ENCODE results near the gene TMEM132E.
A peak's percentile ranks its signal among the peaks of the same experiment; 100 is the strongest.

The TMEM132E gene

GRCh38 chr17:34584805-34585416 lies 5.5 kb downstream of the TMEM132E start:
- no peak overlapping the region for H2AK5ac ChIP-seq (ENCODE audit: low read length)
- no peaks in the 10 kb centered on the region for H3K79me2 ChIP-seq (ENCODE audit: control insufficient read depth, insufficient read depth, low read length)
- no CpG with 5 or more reads among the region's 12 CpGs for WGBS (ENCODE audit: extremely low coverage, insufficient coverage, low lambda C conversion rate)
- no peak overlapping the region for H3K4me3 ChIP-seq (ENCODE audit: low read length)
- no peaks in the 10 kb centered on the region for H3K36me3 ChIP-seq (ENCODE audit: control insufficient read depth, insufficient read depth, low read length)
- H2BK15ac ChIP-seq (replicated peaks; ENCODE audit: low read depth), result no peak overlapping the region
- no peaks in the 10 kb centered on the region for H3K79me1 ChIP-seq (ENCODE audit: low read length)
- peak; percentile 66 for DNase-seq
- H3K27me3 ChIP-seq (ENCODE audit: insufficient read depth, low read length, poor library complexity), result peaks cover 51% of the 10 kb centered on the region
- H3K9ac ChIP-seq (ENCODE audit: low read length), result no peak overlapping the region
- no peak overlapping the region for H3K23ac ChIP-seq (ENCODE audit: low read length)
- H3K4me2 ChIP-seq (ENCODE audit: low read length), result no peak overlapping the region
- H3K56ac ChIP-seq (ENCODE audit: low read length), result peak overlapping the region; percentile 10
- H3K18ac ChIP-seq (ENCODE audit: low read length), result no peak overlapping the region
- no peaks in the 10 kb centered on the region for H3K4me1 ChIP-seq (ENCODE audit: control insufficient read depth, low read depth, low read length)
- H2BK120ac ChIP-seq (ENCODE audit: low read depth, low read length), result no peak overlapping the region
- no peak overlapping the region for H3K27ac ChIP-seq (ENCODE audit: low read depth, low read length)
- H3K4ac ChIP-seq (ENCODE audit: low read depth, low read length), result no peak overlapping the region
- no peak overlapping the region for H2BK5ac ChIP-seq (ENCODE audit: low read length)
- no peak overlapping the region for H4K8ac ChIP-seq (ENCODE audit: low read depth, low read length)
- no peak overlapping the region for H4K5ac ChIP-seq (ENCODE audit: low read length)

- Histone ChIP-seq H2BK15ac (replicated peaks; ENCODE audit: low read depth) (no peak overlapping the region), H2BK120ac (ENCODE audit: low read depth, low read length) (no peak overlapping the region), H3K4me1 (ENCODE audit: control insufficient read depth, low read depth, low read length) (no peaks in the 10 kb centered on the region), H3K18ac (ENCODE audit: low read length) (no peak overlapping the region), H3K4me3 (ENCODE audit: low read length) (no peak overlapping the region), H3K9ac (ENCODE audit: low read length) (no peak overlapping the region), H3K4ac (ENCODE audit: low read depth, low read length) (no peak overlapping the region), H3K27me3 (ENCODE audit: insufficient read depth, low read length, poor library complexity) (peaks cover 39% of the 10 kb centered on the region), H3K4me2 (ENCODE audit: low read length) (no peak overlapping the region), H2BK5ac (ENCODE audit: low read length) (no peak overlapping the region), H3K56ac (ENCODE audit: low read length) (no peak overlapping the region), H3K79me1 (ENCODE audit: low read length) (no peaks in the 10 kb centered on the region), H3K23ac (ENCODE audit: low read length) (no peak overlapping the region), H4K5ac (ENCODE audit: low read length) (no peak overlapping the region), H3K79me2 (ENCODE audit: control insufficient read depth, insufficient read depth, low read length) (no peaks in the 10 kb centered on the region), H3K36me3 (ENCODE audit: control insufficient read depth, insufficient read depth, low read length) (no peaks in the 10 kb centered on the region), H4K8ac (ENCODE audit: low read depth, low read length) (no peak overlapping the region), H3K27ac (ENCODE audit: low read depth, low read length) (no peak overlapping the region), H2AK5ac (ENCODE audit: low read length) (no peak overlapping the region)
- DNase-seq, result no peak
- WGBS (ENCODE audit: extremely low coverage, insufficient coverage, low lambda C conversion rate), result no CpG with 5 or more reads among the region's 3 CpGs
Measured at GRCh38 chr17:34586346-34586846, 7.0 kb downstream of the TMEM132E start.

- no peak overlapping the region for H3K4me3 ChIP-seq (ENCODE audit: low read length)
- H3K36me3 ChIP-seq (ENCODE audit: control insufficient read depth, insufficient read depth, low read length), result no peaks in the 10 kb centered on the region
- H3K79me1 ChIP-seq (ENCODE audit: low read length), result no peaks in the 10 kb centered on the region
- H3K23ac ChIP-seq (ENCODE audit: low read length), result no peak overlapping the region
- H4K5ac ChIP-seq (ENCODE audit: low read length), result no peak overlapping the region
- H3K4ac ChIP-seq (ENCODE audit: low read depth, low read length), result no peak overlapping the region
- H4K8ac ChIP-seq (ENCODE audit: low read depth, low read length), result no peak overlapping the region
- no CpG with 5 or more reads among the region's 6 CpGs for WGBS (ENCODE audit: extremely low coverage, insufficient coverage, low lambda C conversion rate)
- H2BK120ac ChIP-seq (ENCODE audit: low read depth, low read length), result no peak overlapping the region
- DNase-seq, result no peak
- H3K56ac ChIP-seq (ENCODE audit: low read length), result no peak overlapping the region
- H3K4me1 ChIP-seq (ENCODE audit: control insufficient read depth, low read depth, low read length), result no peaks in the 10 kb centered on the region
- H3K79me2 ChIP-seq (ENCODE audit: control insufficient read depth, insufficient read depth, low read length), result no peaks in the 10 kb centered on the region
- no peak overlapping the region for H2BK5ac ChIP-seq (ENCODE audit: low read length)
- no peak overlapping the region for H3K4me2 ChIP-seq (ENCODE audit: low read length)
- H3K27ac ChIP-seq (ENCODE audit: low read depth, low read length), result no peak overlapping the region
- no peak overlapping the region for H3K9ac ChIP-seq (ENCODE audit: low read length)
- H3K27me3 ChIP-seq (ENCODE audit: insufficient read depth, low read length, poor library complexity), result peaks cover 21% of the 10 kb centered on the region
- no peak overlapping the region for H2BK15ac ChIP-seq (replicated peaks; ENCODE audit: low read depth)
- no peak overlapping the region for H2AK5ac ChIP-seq (ENCODE audit: low read length)
- H3K18ac ChIP-seq (ENCODE audit: low read length), result no peak overlapping the region
Measured at GRCh38 chr17:34588266-34588665, 8.9 kb downstream of the TMEM132E start.

DNA sequence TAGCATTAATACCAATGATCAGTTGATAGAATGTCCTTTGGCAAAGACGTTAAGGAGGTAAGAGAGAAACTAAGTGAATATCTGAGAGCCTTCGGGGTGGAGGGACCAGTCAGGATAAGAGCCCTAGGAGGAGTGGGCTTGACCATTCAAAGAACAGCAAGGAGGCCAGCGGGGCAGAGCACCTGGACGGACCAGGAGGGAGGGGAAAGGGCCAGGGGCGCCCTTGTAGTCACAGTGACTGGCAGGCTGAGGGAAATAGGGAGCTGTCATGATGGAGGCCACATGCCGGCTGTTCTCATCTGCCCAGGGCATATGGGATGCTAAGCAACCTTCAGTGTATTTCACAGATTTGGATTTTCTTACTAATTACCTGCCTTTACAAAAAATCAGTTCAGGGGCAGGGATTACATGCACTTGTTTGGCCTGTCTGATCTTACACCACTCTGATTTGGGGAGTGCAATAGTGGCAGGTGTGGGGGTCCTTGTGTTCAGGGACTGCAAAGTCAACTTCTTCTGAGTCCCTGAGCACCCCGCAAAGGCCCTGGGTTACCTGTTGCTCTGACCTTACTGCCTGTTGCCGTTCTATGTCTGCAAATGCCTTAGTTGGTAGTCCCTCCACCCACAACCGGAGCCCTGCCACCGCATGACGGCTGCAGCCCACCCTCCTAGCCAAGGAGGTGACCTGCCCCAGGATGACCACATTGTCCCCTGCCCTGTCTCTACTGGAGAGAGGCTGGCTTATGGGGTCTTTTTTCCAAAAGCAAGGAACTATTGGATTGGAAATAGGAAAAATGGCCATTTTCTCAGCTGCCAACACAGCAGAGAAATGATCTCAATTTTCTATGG lies 10.0 kb downstream of the TMEM132E start:
- Histone ChIP-seq H2BK15ac (replicated peaks; ENCODE audit: low read depth) (no peak overlapping the region), H3K9ac (ENCODE audit: low read length) (no peak overlapping the region), H2AK5ac (ENCODE audit: low read length) (no peak overlapping the region), H3K79me2 (ENCODE audit: control insufficient read depth, insufficient read depth, low read length) (no peaks in the 10 kb centered on the region), H3K4me1 (ENCODE audit: control insufficient read depth, low read depth, low read length) (no peaks in the 10 kb centered on the region), H3K4me2 (ENCODE audit: low read length) (no peak overlapping the region), H4K8ac (ENCODE audit: low read depth, low read length) (no peak overlapping the region), H2BK5ac (ENCODE audit: low read length) (no peak overlapping the region), H2BK120ac (ENCODE audit: low read depth, low read length) (no peak overlapping the region), H3K79me1 (ENCODE audit: low read length) (no peaks in the 10 kb centered on the region), H3K27ac (ENCODE audit: low read depth, low read length) (no peak overlapping the region), H4K5ac (ENCODE audit: low read length) (no peak overlapping the region), H3K27me3 (ENCODE audit: insufficient read depth, low read length, poor library complexity) (peaks cover 10% of the 10 kb centered on the region), H3K18ac (ENCODE audit: low read length) (no peak overlapping the region), H3K36me3 (ENCODE audit: control insufficient read depth, insufficient read depth, low read length) (no peaks in the 10 kb centered on the region), H3K23ac (ENCODE audit: low read length) (no peak overlapping the region), H3K4ac (ENCODE audit: low read depth, low read length) (no peak overlapping the region), H3K4me3 (ENCODE audit: low read length) (no peak overlapping the region), H3K56ac (ENCODE audit: low read length) (no peak overlapping the region)
- no CpG with 5 or more reads among the region's 11 CpGs for WGBS (ENCODE audit: extremely low coverage, insufficient coverage, low lambda C conversion rate)
- no peak for DNase-seq

DNA sequence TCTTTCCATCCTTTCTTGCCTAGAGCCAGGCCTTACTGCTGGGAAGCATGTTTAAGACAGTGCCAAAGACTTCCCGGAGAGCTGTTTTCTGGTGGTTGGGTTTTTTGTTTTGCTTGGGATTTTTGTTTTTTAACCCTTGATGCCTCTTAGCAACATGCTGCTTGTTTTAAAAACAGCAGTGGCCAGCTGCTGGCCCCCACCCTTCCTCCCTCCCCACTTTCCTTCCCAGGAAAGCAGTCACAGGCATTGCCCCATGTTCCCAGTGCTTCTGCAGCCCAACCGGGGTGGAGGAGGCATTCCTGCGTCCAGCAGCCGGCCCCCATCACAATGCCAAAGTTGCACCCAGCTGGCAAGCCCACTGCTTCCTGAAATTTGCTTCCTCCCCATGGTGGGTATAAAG lies 12.6 kb downstream of the TMEM132E start:
- no peak overlapping the region for H3K4me3 ChIP-seq (ENCODE audit: low read length)

More for the DNA sequence above, 12.6 kb downstream of the TMEM132E start:
- H3K23ac ChIP-seq (ENCODE audit: low read length), result no peak overlapping the region
- H2BK5ac ChIP-seq (ENCODE audit: low read length), result no peak overlapping the region
- H3K36me3 ChIP-seq (ENCODE audit: control insufficient read depth, insufficient read depth, low read length), result no peaks in the 10 kb centered on the region
- no peaks in the 10 kb centered on the region for H3K79me1 ChIP-seq (ENCODE audit: low read length)
- H2BK15ac ChIP-seq (replicated peaks; ENCODE audit: low read depth), result no peak overlapping the region
- H4K8ac ChIP-seq (ENCODE audit: low read depth, low read length), result no peak overlapping the region
- H2BK120ac ChIP-seq (ENCODE audit: low read depth, low read length), result no peak overlapping the region
- DNase-seq, result no peak
- H2AK5ac ChIP-seq (ENCODE audit: low read length), result no peak overlapping the region
- H3K27me3 ChIP-seq (ENCODE audit: insufficient read depth, low read length, poor library complexity), result peaks cover 6% of the 10 kb centered on the region
- H3K18ac ChIP-seq (ENCODE audit: low read length), result no peak overlapping the region
- H3K27ac ChIP-seq (ENCODE audit: low read depth, low read length), result no peak overlapping the region
- H3K56ac ChIP-seq (ENCODE audit: low read length), result no peak overlapping the region
- H4K5ac ChIP-seq (ENCODE audit: low read length), result no peak overlapping the region
- no peaks in the 10 kb centered on the region for H3K79me2 ChIP-seq (ENCODE audit: control insufficient read depth, insufficient read depth, low read length)
- H3K4ac ChIP-seq (ENCODE audit: low read depth, low read length), result no peak overlapping the region
- no peak overlapping the region for H3K4me2 ChIP-seq (ENCODE audit: low read length)
- H3K4me1 ChIP-seq (ENCODE audit: control insufficient read depth, low read depth, low read length), result no peaks in the 10 kb centered on the region
- WGBS (ENCODE audit: extremely low coverage, insufficient coverage, low lambda C conversion rate), result no CpG with 5 or more reads among the region's 4 CpGs
- H3K9ac ChIP-seq (ENCODE audit: low read length), result no peak overlapping the region

All from mesendoderm (in vitro differentiated cells).